ENCODE measurements around the gene KRT26. TPM values are rescaled to one million over a fixed set of nuclear protein-coding genes. Genes with fewer than 3 reads are reported as not detected.

Gene KRT26
- total RNA-seq, 1 experiment from 2014 or later: not detected

DNA sequence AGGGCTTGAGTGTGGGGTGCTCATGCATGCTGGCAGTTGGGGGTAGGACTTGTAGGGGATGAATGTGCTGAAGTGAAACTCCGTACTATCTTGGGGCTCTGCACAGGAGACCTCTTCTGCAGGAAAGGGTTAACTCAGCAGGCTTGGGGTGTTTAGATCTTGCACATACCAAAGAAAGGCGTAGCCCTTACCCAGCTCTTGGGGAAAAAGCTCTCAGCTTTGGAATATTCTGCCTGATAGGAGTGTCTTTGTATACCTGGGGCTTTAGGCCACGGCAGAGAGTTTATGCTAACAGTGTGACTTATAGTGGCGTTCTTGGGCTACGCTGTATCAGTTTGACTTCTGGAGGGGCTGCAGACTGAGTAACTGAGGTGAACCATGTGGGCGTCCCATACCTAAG is 38.0 kb downstream of the KRT26 start:
- no peak for DNase-seq (ENCODE audit: low read depth)

DNA sequence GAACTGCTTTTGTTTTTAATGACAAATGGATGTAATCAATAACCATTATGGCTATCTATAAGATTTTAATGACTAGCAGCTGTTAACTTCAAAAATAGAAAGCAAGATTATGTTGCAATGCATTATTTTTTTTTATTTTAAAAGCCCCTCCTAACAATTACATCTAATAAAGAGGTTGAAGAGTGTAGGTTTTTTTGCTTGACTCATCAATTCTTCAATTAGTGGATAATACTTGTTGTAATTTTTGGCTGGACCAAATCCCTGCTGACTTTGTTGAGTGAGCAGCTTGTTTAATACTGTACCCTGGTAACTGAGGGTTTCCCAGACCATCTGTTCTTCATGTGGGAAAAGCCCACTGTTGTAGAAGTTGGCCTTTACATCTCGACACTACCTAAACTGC is 41.0 kb downstream of the KRT26 start:
- no peak for DNase-seq (ENCODE audit: low read depth)

- DNase-seq (ENCODE audit: low read depth): peak; percentile 58
Measured at GRCh38 chr17:40727447-40728231, 44.4 kb downstream of the KRT26 start.

GRCh38 chr17:40726919-40727318 is 45.1 kb downstream of the KRT26 start:
- DNase-seq (ENCODE audit: low read depth): no peak

GRCh38 chr17:40724656-40725055 is 47.3 kb downstream of the KRT26 start:
- DNase-seq (ENCODE audit: low read depth): peak; percentile 8

DNA sequence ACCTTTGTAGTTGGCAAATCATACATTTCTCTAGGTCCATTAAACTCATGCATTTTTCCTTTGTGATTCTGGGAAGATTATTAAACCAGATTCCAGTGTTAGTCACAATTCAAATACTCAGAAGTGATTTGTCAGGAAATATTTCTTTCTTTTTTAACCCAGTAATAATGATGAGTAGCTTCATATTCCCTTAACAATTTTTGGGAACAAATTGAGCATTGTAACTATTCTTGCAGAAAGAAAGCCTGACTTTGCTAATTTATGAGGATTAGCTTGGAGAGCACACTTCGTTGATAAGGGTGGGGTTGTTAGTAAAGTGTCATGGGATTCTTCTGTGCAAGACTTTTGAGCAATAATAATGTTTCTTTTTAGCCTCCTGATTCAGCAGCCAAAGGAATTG is 49.8 kb downstream of the KRT26 start:
- no peak for DNase-seq (ENCODE audit: low read depth)

- DNase-seq (ENCODE audit: low read depth): no peak
Measured at GRCh38 chr17:40720899-40721298, 51.1 kb downstream of the KRT26 start.

DNA sequence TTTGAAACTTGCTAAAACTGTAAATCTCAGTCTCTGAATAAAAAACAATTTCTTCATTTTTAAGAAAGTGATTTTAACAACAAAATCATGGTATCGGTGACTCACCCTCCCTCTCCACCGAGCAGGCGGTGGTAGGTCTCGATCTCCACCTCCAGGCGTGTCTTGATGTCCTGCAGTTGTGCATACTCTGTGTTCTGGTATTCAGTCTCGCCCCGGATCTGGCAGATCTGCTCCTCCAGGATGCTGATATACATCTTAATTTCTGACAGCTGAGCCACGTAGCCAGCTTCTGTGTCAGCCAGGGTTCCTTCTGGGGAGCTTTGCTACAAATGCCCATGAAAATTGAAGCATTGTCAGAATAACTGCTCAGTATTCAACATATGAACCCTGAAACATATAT is 53.1 kb downstream of the KRT26 start:
- no peak for DNase-seq (ENCODE audit: low read depth)

DNA sequence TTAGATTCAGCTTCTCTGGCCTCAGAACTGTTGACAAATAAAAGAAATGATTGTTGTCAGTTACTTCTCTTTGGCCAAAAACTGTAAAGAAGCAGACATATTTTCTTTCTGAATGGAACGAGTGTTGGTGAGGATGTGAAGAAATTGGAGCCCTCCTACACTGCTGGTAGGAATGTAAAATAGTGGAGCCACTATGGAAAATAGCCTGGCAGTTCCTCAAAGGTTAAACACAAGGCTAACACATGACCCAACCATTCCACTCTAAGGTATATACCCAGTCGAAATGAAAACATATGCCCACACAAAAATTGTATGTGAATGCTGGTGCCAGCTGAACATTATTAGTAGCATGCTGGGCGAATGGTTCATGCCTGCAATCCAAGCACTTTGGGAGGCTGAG is 54.2 kb downstream of the KRT26 start:
- no peak for DNase-seq (ENCODE audit: low read depth)

Other genes with a start within 250 kb of the KRT26 start
- gene CCR7, start 206.7 kb downstream of the KRT26 start, total RNA-seq (2014; rRNA removed; shearing (Covaris generic)): 0.07 and 0.21 TPM in 2 replicates
- gene SMARCE1, start 124.4 kb downstream of the KRT26 start, total RNA-seq (2014; rRNA removed; shearing (Covaris generic)): 62.0 and 83.4 TPM in 2 replicates
- not detected in 2 replicates for gene KRT222, start 107.0 kb downstream of the KRT26 start, total RNA-seq (2014; rRNA removed; shearing (Covaris generic))
- gene KRT24, start 68.4 kb downstream of the KRT26 start, total RNA-seq (2014; rRNA removed; shearing (Covaris generic)): not detected in 2 replicates
- gene KRT25, start 16.9 kb downstream of the KRT26 start, total RNA-seq (2014; rRNA removed; shearing (Covaris generic)): not detected in 2 replicates
- not detected in 2 replicates for gene KRT27, start 10.3 kb upstream of the KRT26 start, total RNA-seq (2014; rRNA removed; shearing (Covaris generic))
- gene KRT28, start 27.8 kb upstream of the KRT26 start, total RNA-seq (2014; rRNA removed; shearing (Covaris generic)): not detected in 2 replicates
- 24.0 and 32.4 TPM in 2 replicates for gene KRT10, start 50.4 kb upstream of the KRT26 start, total RNA-seq (2014; rRNA removed; shearing (Covaris generic))
- gene KRT12, start 95.0 kb upstream of the KRT26 start, total RNA-seq (2014; rRNA removed; shearing (Covaris generic)): not detected in 2 replicates
- gene KRT20, start 113.0 kb upstream of the KRT26 start, total RNA-seq (2014; rRNA removed; shearing (Covaris generic)): not detected in 2 replicates
- gene KRT23, start 165.4 kb upstream of the KRT26 start, total RNA-seq (2014; rRNA removed; shearing (Covaris generic)): 0.33 TPM in 1 of 2 replicates, not detected in the other
- not detected in 2 replicates for gene KRT39, start 194.7 kb upstream of the KRT26 start, total RNA-seq (2014; rRNA removed; shearing (Covaris generic))
- gene KRT40, start 212.1 kb upstream of the KRT26 start, total RNA-seq (2014; rRNA removed; shearing (Covaris generic)): not detected in 2 replicates
- gene KRTAP3-3, start 222.0 kb upstream of the KRT26 start, total RNA-seq (2014; rRNA removed; shearing (Covaris generic)): not detected in 2 replicates
- not detected in 2 replicates for gene KRTAP3-2, start 227.7 kb upstream of the KRT26 start, total RNA-seq (2014; rRNA removed; shearing (Covaris generic))
- gene KRTAP3-1, start 236.9 kb upstream of the KRT26 start, total RNA-seq (2014; rRNA removed; shearing (Covaris generic)): not detected in 2 replicates